Measurements from ENCODE around the gene PLA2G6.

- TF ChIP-seq, protein P1, sequence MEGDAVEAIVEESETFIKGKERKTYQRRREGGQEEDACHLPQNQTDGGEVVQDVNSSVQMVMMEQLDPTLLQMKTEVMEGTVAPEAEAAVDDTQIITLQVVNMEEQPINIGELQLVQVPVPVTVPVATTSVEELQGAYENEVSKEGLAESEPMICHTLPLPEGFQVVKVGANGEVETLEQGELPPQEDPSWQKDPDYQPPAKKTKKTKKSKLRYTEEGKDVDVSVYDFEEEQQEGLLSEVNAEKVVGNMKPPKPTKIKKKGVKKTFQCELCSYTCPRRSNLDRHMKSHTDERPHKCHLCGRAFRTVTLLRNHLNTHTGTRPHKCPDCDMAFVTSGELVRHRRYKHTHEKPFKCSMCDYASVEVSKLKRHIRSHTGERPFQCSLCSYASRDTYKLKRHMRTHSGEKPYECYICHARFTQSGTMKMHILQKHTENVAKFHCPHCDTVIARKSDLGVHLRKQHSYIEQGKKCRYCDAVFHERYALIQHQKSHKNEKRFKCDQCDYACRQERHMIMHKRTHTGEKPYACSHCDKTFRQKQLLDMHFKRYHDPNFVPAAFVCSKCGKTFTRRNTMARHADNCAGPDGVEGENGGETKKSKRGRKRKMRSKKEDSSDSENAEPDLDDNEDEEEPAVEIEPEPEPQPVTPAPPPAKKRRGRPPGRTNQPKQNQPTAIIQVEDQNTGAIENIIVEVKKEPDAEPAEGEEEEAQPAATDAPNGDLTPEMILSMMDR (IDR thresholded peaks at IDR 0.05): no peak
- 0 out of 2 replicates have a peak, but pooled peaks have one; percentile 29 for TF ChIP-seq JUNB (IDR thresholded peaks at IDR 0.05)
- no peak for TF ChIP-seq MAZ (IDR thresholded peaks at IDR 0.05; ENCODE audit: borderline replicate concordance, low read depth, low read length)
- no peak for TF ChIP-seq RNF2 (IDR thresholded peaks at IDR 0.05; ENCODE audit: borderline replicate concordance, low read depth)
- no peak for TF ChIP-seq POLR2A (IDR thresholded peaks at IDR 0.05; ENCODE audit: low read length)
- peak in 1 of 2 experiments; percentile 33; a peak in 1 of 5 replicates for TF ChIP-seq JUN (IDR thresholded peaks at IDR 0.05)
- TF ChIP-seq NPAS2 (CRISPR knock-in tag; IDR thresholded peaks at IDR 0.05; ENCODE audit: borderline replicate concordance): no peak
- TF ChIP-seq NR3C1 (IDR thresholded peaks at IDR 0.05): no peak
- no peak for TF ChIP-seq RARB (CRISPR knock-in tag; IDR thresholded peaks at IDR 0.05)
Observed at GRCh38 chr22:38228873-38229740, 47.5 kb upstream of the PLA2G6 start.
